Measurements from ENCODE around the gene ZSCAN30.

DNA sequence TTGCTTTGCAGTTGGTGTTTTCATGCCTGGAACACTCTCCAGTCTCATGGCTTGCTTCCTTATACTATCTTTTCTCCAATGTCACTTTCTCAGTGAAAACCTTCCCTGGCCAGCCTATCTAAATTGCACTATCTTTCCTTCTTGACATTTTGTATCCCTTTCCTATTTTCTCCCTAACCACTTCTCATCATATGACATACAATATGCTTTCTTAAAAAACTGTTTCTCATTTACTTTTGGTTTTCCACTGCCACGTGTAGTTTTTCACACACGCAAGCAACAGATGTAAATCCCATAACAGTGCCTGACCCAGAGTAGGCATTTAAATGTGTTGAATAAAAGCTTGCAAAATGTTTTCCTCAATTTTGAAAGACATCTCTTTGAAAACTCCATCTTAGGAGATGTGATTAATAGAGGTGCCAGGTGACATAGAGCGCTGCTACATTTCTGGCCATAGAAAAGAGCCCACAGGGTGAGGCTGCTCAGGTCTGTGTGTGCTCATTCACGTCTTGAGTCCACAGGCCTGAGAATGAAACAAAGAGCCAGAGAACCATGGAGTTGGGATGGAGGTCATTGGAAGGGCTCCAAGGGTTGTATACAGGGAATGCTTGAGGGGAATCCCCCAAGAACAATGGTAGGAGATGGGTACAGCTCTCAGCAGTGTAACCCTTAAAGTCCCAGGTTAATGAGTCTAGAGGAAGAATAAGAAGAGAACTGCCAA is 41.5 kb upstream of the ZSCAN30 start:
- no peak for TF ChIP-seq POLR2A (IDR thresholded peaks at IDR 0.05; ENCODE audit: low read length)
- no peak for TF ChIP-seq GATA1 (IDR thresholded peaks at IDR 0.05; ENCODE audit: low read depth, low read length)

Data from erythroblast (primary cell).